Chondrocyte (in vitro differentiated cells): ENCODE data around the gene MAP2K3. TPM values are rescaled to one million over a fixed set of nuclear protein-coding genes. Genes with fewer than 3 reads are reported as not detected.

Experiments used
- DNase-seq: peaks from one replicate; pipeline ENCODE4 v3.0.0; 2021; ENCODE audit warnings: mixed read lengths, low spot score
- H3K27ac Mint-ChIP-seq: one replicate; pipeline ENCODE4 v1.8.0; 2021; ENCODE audit warnings: mild to moderate bottlenecking, moderate library complexity, mixed read lengths; ENCODE audit not compliant: unreplicated experiment
- H3K27me3 Mint-ChIP-seq: 2 replicates; pipeline ENCODE4 v1.8.0; 2021; ENCODE audit warnings: low read depth, mixed read lengths
- H3K36me3 Mint-ChIP-seq: 2 replicates; pipeline ENCODE4 v1.8.0; 2021; ENCODE audit warnings: low read depth, mixed read lengths
- H3K4me1 Mint-ChIP-seq: 2 replicates; pipeline ENCODE4 v1.8.0; 2021; ENCODE audit warnings: low read depth, mild to moderate bottlenecking, mixed read lengths
- H3K4me3 Mint-ChIP-seq: one replicate; pipeline ENCODE4 v1.8.0; 2021; ENCODE audit warnings: mild to moderate bottlenecking, moderate library complexity, mixed read lengths; ENCODE audit not compliant: unreplicated experiment
- H3K9me3 Mint-ChIP-seq: 2 replicates; pipeline ENCODE4 v1.8.0; 2021; ENCODE audit warnings: low read depth, mixed read lengths
- total RNA-seq: library from RNA; stranded (reverse); gene quantifications from 3 replicates; pipeline ENCODE4 v1.2.1, GENCODE V29; 2021
- TF ChIP-seq, protein P1 (sequence below): fragments of 200-600 bp; sonication (generic); IDR thresholded peaks from 2 replicates; pipeline ENCODE4 v1.5.0; 2021; ENCODE audit warnings: antibody characterized with exemption, mild to moderate bottlenecking, moderate library complexity

Gene MAP2K3
- total RNA-seq, 1 donor from 2014 or later = 35.9 TPM

DNA sequence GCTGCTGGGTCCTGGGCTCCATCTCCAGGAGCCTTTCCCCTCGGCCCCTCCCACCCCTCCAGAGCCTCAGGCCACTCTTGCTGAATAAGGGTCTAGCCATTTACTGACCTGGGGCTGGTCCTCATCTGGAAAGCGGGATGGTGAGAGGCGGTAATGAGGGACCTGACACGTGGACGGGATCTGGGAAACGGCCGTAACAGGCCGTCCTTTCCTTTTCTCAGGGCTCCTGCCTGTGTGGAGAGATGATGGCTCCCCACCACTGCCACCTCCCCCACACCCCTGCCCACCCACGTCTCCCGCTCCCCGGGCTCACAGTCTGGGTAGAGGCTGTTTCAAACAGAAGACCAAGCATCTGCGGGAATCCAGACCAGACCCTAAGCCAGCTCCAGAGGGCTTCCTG, 71.1 kb downstream of the MAP2K3 start:
- Mint-ChIP-seq H3K4me3 (no peak overlapping the region), H3K4me1 (peaks cover 6% of the 10 kb centered on the region), H3K9me3 (no peaks in the 10 kb centered on the region), H3K27ac (no peak overlapping the region), H3K27me3 (peaks cover 2% of the 10 kb centered on the region), H3K36me3 (no peaks in the 10 kb centered on the region)
- TF ChIP-seq, protein P1, sequence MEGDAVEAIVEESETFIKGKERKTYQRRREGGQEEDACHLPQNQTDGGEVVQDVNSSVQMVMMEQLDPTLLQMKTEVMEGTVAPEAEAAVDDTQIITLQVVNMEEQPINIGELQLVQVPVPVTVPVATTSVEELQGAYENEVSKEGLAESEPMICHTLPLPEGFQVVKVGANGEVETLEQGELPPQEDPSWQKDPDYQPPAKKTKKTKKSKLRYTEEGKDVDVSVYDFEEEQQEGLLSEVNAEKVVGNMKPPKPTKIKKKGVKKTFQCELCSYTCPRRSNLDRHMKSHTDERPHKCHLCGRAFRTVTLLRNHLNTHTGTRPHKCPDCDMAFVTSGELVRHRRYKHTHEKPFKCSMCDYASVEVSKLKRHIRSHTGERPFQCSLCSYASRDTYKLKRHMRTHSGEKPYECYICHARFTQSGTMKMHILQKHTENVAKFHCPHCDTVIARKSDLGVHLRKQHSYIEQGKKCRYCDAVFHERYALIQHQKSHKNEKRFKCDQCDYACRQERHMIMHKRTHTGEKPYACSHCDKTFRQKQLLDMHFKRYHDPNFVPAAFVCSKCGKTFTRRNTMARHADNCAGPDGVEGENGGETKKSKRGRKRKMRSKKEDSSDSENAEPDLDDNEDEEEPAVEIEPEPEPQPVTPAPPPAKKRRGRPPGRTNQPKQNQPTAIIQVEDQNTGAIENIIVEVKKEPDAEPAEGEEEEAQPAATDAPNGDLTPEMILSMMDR = no peak
- DNase-seq = peak; percentile 74

GRCh38 chr17:21356537-21357127, 72.1 kb downstream of the MAP2K3 start:
- Mint-ChIP-seq H3K9me3 (no peaks in the 10 kb centered on the region), H3K4me3 (no peak overlapping the region), H3K36me3 (no peaks in the 10 kb centered on the region), H3K27ac (no peak overlapping the region), H3K4me1 (peaks cover 6% of the 10 kb centered on the region), H3K27me3 (peaks cover 2% of the 10 kb centered on the region)
- TF ChIP-seq, protein P1 = no peak
- DNase-seq = no peak

GRCh38 chr17:21357281-21357680, 72.8 kb downstream of the MAP2K3 start:
- DNase-seq = peak; percentile 42
- peaks cover 2% of the 10 kb centered on the region for H3K27me3 Mint-ChIP-seq

GRCh38 chr17:21357696-21358656, 73.5 kb downstream of the MAP2K3 start:
- peaks cover 6% of the 10 kb centered on the region for H3K4me1 Mint-ChIP-seq
- DNase-seq = peak; percentile 34
- TF ChIP-seq, protein P1 = no peak
- H3K27me3 Mint-ChIP-seq = peaks cover 2% of the 10 kb centered on the region
- no peak overlapping the region for H3K27ac Mint-ChIP-seq
- no peak overlapping the region for H3K4me3 Mint-ChIP-seq
- no peaks in the 10 kb centered on the region for H3K9me3 Mint-ChIP-seq
- no peaks in the 10 kb centered on the region for H3K36me3 Mint-ChIP-seq

More at GRCh38 chr17:21357281-21357680, 72.8 kb downstream of the MAP2K3 start:
- Mint-ChIP-seq H3K4me3 (no peak overlapping the region), H3K4me1 (peaks cover 6% of the 10 kb centered on the region), H3K36me3 (no peaks in the 10 kb centered on the region), H3K27ac (no peak overlapping the region), H3K9me3 (no peaks in the 10 kb centered on the region)
- TF ChIP-seq, protein P1 = no peak

DNA sequence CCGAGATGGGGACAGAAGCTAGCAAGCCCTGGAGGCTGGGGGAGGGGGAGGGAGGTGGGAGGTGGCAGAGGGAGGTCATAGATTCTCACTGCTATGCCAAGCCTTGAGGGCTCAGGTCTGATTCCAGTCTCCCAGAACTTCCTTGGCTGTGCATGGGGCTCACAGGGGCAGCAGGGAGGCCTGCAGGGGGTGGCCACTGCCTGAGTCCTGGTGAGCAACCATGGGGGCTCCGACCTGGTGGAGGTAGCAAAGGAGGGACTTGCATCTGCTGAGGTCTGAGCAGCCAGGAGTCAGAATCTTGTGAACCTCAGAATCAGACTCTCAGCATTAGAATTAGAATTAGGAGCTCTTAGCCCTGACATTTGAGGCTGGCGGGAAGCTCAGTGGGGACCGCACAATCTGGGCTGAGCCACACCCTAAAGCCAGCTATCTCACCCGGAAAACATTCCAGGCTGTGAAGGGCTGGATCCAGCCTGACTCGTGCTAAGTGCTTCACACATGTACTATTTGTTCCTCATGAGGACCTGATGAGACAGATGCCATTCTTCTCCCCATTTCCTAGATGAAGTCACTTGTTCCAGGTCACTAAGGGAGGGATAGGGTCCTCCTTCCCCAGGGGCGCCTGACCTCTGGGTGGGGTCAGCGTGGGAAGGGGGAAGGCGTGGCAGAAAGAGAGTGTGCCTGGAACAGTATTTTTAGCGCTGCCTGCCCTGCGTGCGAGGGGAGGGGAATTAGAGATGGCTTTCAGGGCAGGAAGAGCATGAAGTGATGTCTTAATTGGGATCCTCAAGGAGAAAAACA, 74.4 kb downstream of the MAP2K3 start:
- H3K27ac Mint-ChIP-seq = no peak overlapping the region
- peaks cover 6% of the 10 kb centered on the region for H3K4me1 Mint-ChIP-seq
- no peaks in the 10 kb centered on the region for H3K9me3 Mint-ChIP-seq
- no peak for DNase-seq
- TF ChIP-seq, protein P1 = no peak
- no peaks in the 10 kb centered on the region for H3K36me3 Mint-ChIP-seq
- H3K27me3 Mint-ChIP-seq = peaks cover 2% of the 10 kb centered on the region
- no peak overlapping the region for H3K4me3 Mint-ChIP-seq
